Measurements from ENCODE around the gene RMND5B.
"Not testable (repeated sequence)": the region's sequence is repeated elsewhere in the genome, so short reads cannot be mapped to it uniquely, and the experiment has no call there.

The RMND5B gene

DNA sequence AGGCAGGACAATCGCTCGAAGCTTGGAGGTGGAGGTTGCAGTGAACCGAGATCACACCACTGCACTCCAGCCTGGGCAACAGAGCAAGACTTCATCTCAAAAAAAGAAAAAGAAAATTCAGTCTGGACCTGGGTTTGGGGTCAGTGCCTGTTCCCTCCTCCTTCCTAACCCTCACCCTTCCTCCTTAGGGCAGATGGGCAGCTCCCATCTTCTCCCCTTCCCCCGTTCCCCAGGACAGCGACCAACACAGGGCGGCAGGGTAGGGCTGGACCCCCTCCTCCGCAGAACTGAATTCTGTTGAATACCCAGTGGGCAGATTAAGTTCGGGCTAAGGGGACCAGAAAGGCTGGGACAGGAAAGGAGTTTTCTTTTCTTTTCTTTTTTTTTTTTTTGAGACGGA is 1.5 kb upstream of the RMND5B start:
- H3K4me2 ChIP-seq (ENCODE audit: low read depth, low read length): no peak overlapping the region
- H3K9me3 ChIP-seq (replicated peaks; ENCODE audit: insufficient read depth, low read length): no peaks in the 10 kb centered on the region
- no peak for DNase-seq
- no peaks in the 10 kb centered on the region for H4K20me1 ChIP-seq (ENCODE audit: insufficient read depth, low read length)
- H3K9me2 ChIP-seq (replicated peaks; ENCODE audit: insufficient read depth, low read length): no peaks in the 10 kb centered on the region
- H3K79me2 ChIP-seq (ENCODE audit: low read length): peaks cover 27% of the 10 kb centered on the region
- H3K9ac ChIP-seq (ENCODE audit: low read length): no peak overlapping the region
- no peak overlapping the region for H3K4me3 ChIP-seq (ENCODE audit: low read length)
- no peaks in the 10 kb centered on the region for H3K27me3 ChIP-seq (replicated peaks; ENCODE audit: insufficient read depth, low read length)
- H2AFZ ChIP-seq (ENCODE audit: low read length): no peak overlapping the region
- TF ChIP-seq EZH2phosphoT487 (IDR thresholded peaks at IDR 0.05; ENCODE audit: low read length): no peak
- TF ChIP-seq EZH2 (optimal IDR thresholded peaks at IDR 0.05; ENCODE audit: low read depth, low read length): no peak
- TF ChIP-seq CTCF (IDR thresholded peaks at IDR 0.05; ENCODE audit: low read length): no peak
- no peaks in the 10 kb centered on the region for H3K36me3 ChIP-seq (replicated peaks; ENCODE audit: insufficient read depth, low read length)
- H3F3A ChIP-seq (ENCODE audit: insufficient read depth, low read length): no peaks in the 10 kb centered on the region
- no peak overlapping the region for H3K27ac ChIP-seq (ENCODE audit: low read length)
- no peaks in the 10 kb centered on the region for H3K4me1 ChIP-seq (ENCODE audit: low read length)

DNA sequence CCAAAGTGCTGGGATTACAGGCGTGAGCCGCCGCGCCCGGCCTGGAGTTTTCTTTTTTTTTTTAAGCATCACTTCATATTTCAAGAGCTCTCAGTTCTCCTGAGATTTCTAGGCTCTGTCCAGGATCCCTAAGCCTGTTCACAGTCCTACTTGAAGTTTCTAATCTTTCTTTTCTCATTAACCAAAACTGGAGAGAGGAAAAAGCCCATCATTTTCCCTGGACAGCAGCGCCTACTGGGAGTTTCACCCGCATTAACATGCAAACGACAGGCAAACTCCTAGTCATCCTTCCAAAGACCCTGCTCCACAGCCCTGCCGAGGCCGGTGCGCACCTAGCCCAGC is 609 bp upstream of the RMND5B start:
- not testable (repeated sequence) for H3K9me3 ChIP-seq (replicated peaks; ENCODE audit: insufficient read depth, low read length); H4K20me1 ChIP-seq (ENCODE audit: insufficient read depth, low read length); H3K36me3 ChIP-seq (replicated peaks; ENCODE audit: insufficient read depth, low read length); H3K27me3 ChIP-seq (replicated peaks; ENCODE audit: insufficient read depth, low read length); H3F3A ChIP-seq (ENCODE audit: insufficient read depth, low read length); H3K4me1 ChIP-seq (ENCODE audit: low read length); H3K9me2 ChIP-seq (replicated peaks; ENCODE audit: insufficient read depth, low read length); DNase-seq
- peaks cover 32% of the 10 kb centered on the region for H3K79me2 ChIP-seq (ENCODE audit: low read length)
- peak overlapping the region; percentile 82 for H3K4me2 ChIP-seq (ENCODE audit: low read depth, low read length)
- peak overlapping the region; percentile 87 for H3K9ac ChIP-seq (ENCODE audit: low read length)
- peak overlapping the region; percentile 90 for H3K4me3 ChIP-seq (ENCODE audit: low read length)
- H2AFZ ChIP-seq (ENCODE audit: low read length): peak overlapping the region; percentile 90
- peak overlapping the region; percentile 75; the same call in 1 of the 2 replicates for H3K27ac ChIP-seq (ENCODE audit: low read length)

GRCh38 chr5:178131446-178131996 is 707 bp downstream of the RMND5B start:
- no peaks in the 10 kb centered on the region for H3K9me3 ChIP-seq (replicated peaks; ENCODE audit: insufficient read depth, low read length)
- H3K27me3 ChIP-seq (replicated peaks; ENCODE audit: insufficient read depth, low read length): no peaks in the 10 kb centered on the region
- peaks cover 45% of the 10 kb centered on the region for H3K79me2 ChIP-seq (ENCODE audit: low read length)
- no peaks in the 10 kb centered on the region for H3K9me2 ChIP-seq (replicated peaks; ENCODE audit: insufficient read depth, low read length)
- H4K20me1 ChIP-seq (ENCODE audit: insufficient read depth, low read length): no peaks in the 10 kb centered on the region
- TF ChIP-seq EZH2phosphoT487 (IDR thresholded peaks at IDR 0.05; ENCODE audit: low read length) (no peak), EZH2 (optimal IDR thresholded peaks at IDR 0.05; ENCODE audit: low read depth, low read length) (no peak), CTCF (IDR thresholded peaks at IDR 0.05; ENCODE audit: low read length) (no peak)
- peak overlapping the region; percentile 75; the same call in 1 of the 2 replicates for H3K27ac ChIP-seq (ENCODE audit: low read length)
- no peaks in the 10 kb centered on the region for H3K4me1 ChIP-seq (ENCODE audit: low read length)
- peak overlapping the region; percentile 72; the same call in 1 of the 2 replicates for H2AFZ ChIP-seq (ENCODE audit: low read length)
- H3K4me2 ChIP-seq (ENCODE audit: low read depth, low read length): peak overlapping the region; percentile 79
- no peak for DNase-seq
- no peaks in the 10 kb centered on the region for H3K36me3 ChIP-seq (replicated peaks; ENCODE audit: insufficient read depth, low read length)
- peak overlapping the region; percentile 93 for H3K9ac ChIP-seq (ENCODE audit: low read length)
- H3K4me3 ChIP-seq (ENCODE audit: low read length): peak overlapping the region; percentile 90
- H3F3A ChIP-seq (ENCODE audit: insufficient read depth, low read length): no peaks in the 10 kb centered on the region

DNA sequence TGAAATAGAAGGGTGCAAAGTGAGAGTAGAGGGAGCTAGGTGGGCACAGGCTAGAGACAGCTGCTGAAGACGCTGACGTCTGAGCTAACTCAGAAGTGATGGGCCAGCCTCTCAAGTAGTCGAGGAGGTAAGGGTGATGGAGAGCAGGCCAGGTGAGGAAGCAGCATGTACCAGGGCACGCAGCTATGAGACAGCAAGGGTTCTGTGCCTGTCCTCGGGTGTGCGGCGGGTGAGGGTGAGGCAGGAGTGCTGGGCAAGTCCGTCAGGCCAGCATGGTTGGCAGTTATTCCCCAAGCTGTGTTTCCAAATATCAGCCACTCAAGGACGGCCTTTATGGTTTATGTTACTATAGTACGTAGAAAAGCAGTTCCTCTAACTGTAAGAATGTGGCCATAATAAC is 6.2 kb downstream of the RMND5B start:
- Histone ChIP-seq H3F3A (ENCODE audit: insufficient read depth, low read length) (no peaks in the 10 kb centered on the region), H3K36me3 (replicated peaks; ENCODE audit: insufficient read depth, low read length) (no peaks in the 10 kb centered on the region; the same call in 1 of the 2 replicates), H3K9ac (ENCODE audit: low read length) (no peak overlapping the region), H3K27me3 (replicated peaks; ENCODE audit: insufficient read depth, low read length) (no peaks in the 10 kb centered on the region), H3K9me3 (replicated peaks; ENCODE audit: insufficient read depth, low read length) (no peaks in the 10 kb centered on the region), H2AFZ (ENCODE audit: low read length) (no peak overlapping the region), H3K27ac (ENCODE audit: low read length) (no peak overlapping the region), H3K4me2 (ENCODE audit: low read depth, low read length) (no peak overlapping the region), H3K4me1 (ENCODE audit: low read length) (no peaks in the 10 kb centered on the region), H3K9me2 (replicated peaks; ENCODE audit: insufficient read depth, low read length) (no peaks in the 10 kb centered on the region), H4K20me1 (ENCODE audit: insufficient read depth, low read length) (no peaks in the 10 kb centered on the region), H3K4me3 (ENCODE audit: low read length) (no peak overlapping the region), H3K79me2 (ENCODE audit: low read length) (peaks cover 40% of the 10 kb centered on the region)
- TF ChIP-seq CTCF (IDR thresholded peaks at IDR 0.05; ENCODE audit: low read length) (no peak), EZH2phosphoT487 (IDR thresholded peaks at IDR 0.05; ENCODE audit: low read length) (no peak), EZH2 (optimal IDR thresholded peaks at IDR 0.05; ENCODE audit: low read depth, low read length) (no peak)
- no peak for DNase-seq
